Amniotic epithelial cell (primary cell): Measurements from ENCODE around the gene TAC4.

Source experiments
- DNase-seq: peaks from one replicate; pipeline ENCODE4 v3.0.0-alpha.2; 2010; ENCODE audit warnings: low read depth

The TAC4 gene

GRCh38 chr17:49872754-49873377, 25.0 kb upstream of the TAC4 start:
- no peak for DNase-seq

GRCh38 chr17:49871211-49871610, 23.3 kb upstream of the TAC4 start:
- DNase-seq, result no peak

GRCh38 chr17:49870298-49870697, 22.4 kb upstream of the TAC4 start:
- DNase-seq, result no peak

GRCh38 chr17:49869038-49869374, 21.1 kb upstream of the TAC4 start:
- DNase-seq, result no peak

GRCh38 chr17:49866882-49867413, 19.1 kb upstream of the TAC4 start:
- no peak for DNase-seq

- no peak for DNase-seq
These were observed 18.1 kb upstream of the TAC4 start for GRCh38 chr17:49866019-49866380.

GRCh38 chr17:49862781-49863331, 15.0 kb upstream of the TAC4 start:
- peak; percentile 18 for DNase-seq

GRCh38 chr17:49861150-49861884, 13.4 kb upstream of the TAC4 start:
- DNase-seq, result peak; percentile 22

- peak; percentile 16 for DNase-seq
These were observed 12.4 kb upstream of the TAC4 start for GRCh38 chr17:49859991-49860953.

GRCh38 chr17:49858796-49859195, 10.9 kb upstream of the TAC4 start:
- DNase-seq, result no peak

GRCh38 chr17:49854126-49854525, 6.3 kb upstream of the TAC4 start:
- no peak for DNase-seq

GRCh38 chr17:49853470-49854015, 5.7 kb upstream of the TAC4 start:
- no peak for DNase-seq

- peak; percentile 63 for DNase-seq
These were observed 3.8 kb upstream of the TAC4 start for GRCh38 chr17:49851387-49852291.

GRCh38 chr17:49850772-49851386, 3.0 kb upstream of the TAC4 start:
- no peak for DNase-seq

- DNase-seq, result no peak
These were observed 2.3 kb upstream of the TAC4 start for GRCh38 chr17:49850218-49850610.

- DNase-seq, result no peak
These were observed 870 bp upstream of the TAC4 start for GRCh38 chr17:49848739-49849138.

- no peak for DNase-seq
These were observed 744 bp downstream of the TAC4 start for GRCh38 chr17:49846938-49847712.

GRCh38 chr17:49845321-49845720, 2.5 kb downstream of the TAC4 start:
- DNase-seq, result no peak

- peak; percentile 30 for DNase-seq
These were observed 4.0 kb downstream of the TAC4 start for GRCh38 chr17:49843774-49844350.
